Lower lobe of right lung (tissue), 2 donors: Measurements from ENCODE around the gene TRAPPC8. TPM values are rescaled to one million over a fixed set of nuclear protein-coding genes. Genes with fewer than 3 reads are reported as not detected.

Experiments used
- ATAC-seq, 2 donors: fragments of 200-7000 bp; cut with Tn5 transposase; one replicate each; pipeline ENCODE4 v1.9.1; 2020 to 2022; ENCODE audit warnings: mild to moderate bottlenecking in 2 of 2, moderate library complexity in 2 of 2
- DNase-seq: peaks from one replicate; pipeline ENCODE4 v3.0.0-alpha.2; 2020
- H3K27ac ChIP-seq: fragments of 200-600 bp; one replicate; pipeline ENCODE4 v1.8.0; 2022
- H3K27me3 ChIP-seq: fragments of 200-600 bp; one replicate; pipeline ENCODE4 v1.8.0; 2022; ENCODE audit warnings: low read depth
- H3K36me3 ChIP-seq: fragments of 200-600 bp; one replicate; pipeline ENCODE4 v1.8.0; 2022; ENCODE audit warnings: mild to moderate bottlenecking
- H3K4me1 ChIP-seq: fragments of 200-600 bp; one replicate; pipeline ENCODE4 v1.8.0; 2022
- H3K4me3 ChIP-seq: fragments of 200-600 bp; one replicate; pipeline ENCODE4 v1.8.0; 2022; ENCODE audit warnings: mild to moderate bottlenecking
- H3K9me3 ChIP-seq: fragments of 200-600 bp; one replicate; pipeline ENCODE4 v1.8.0; 2022
- CTCF ChIP-seq: fragments of 200-600 bp; IDR thresholded peaks from one replicate; pipeline ENCODE4 v1.8.0; 2022; ENCODE audit warnings: antibody characterized with exemption, mild to moderate bottlenecking
- intact Hi-C: fragments of 100-400 bp; cut with DNase I; formaldehyde crosslinking; loops from one replicate; pipeline ENCODE4 v1.11.0; 2022
- long read RNA-seq: library from polyadenylated mRNA; unstranded; transcript quantifications from one replicate; pipeline ENCODE4 v2.0.0, GENCODE V29; 2021
- total RNA-seq: library from RNA; stranded (reverse); fragmentation: NEBNext Ultra II Directional; extraction: Animal tissue kit (Norgen Biotek cat#: 25700); gene quantifications from one replicate; pipeline ENCODE4 v1.2.1, GENCODE V29; 2021
- donor health status: DM: no; HTN: yes; CAD: no; lungs with severe emphysema.

The TRAPPC8 gene
- 47.3 TPM for total RNA-seq
- long read RNA-seq, full-length matches to known transcripts: 17 of 30 reads
- long read RNA-seq, partial matches to known transcripts: 4 of 30 reads
- long read RNA-seq, other reads (novel, unspliced or antisense): 9 of 30 reads

- Histone ChIP-seq H3K27me3 (no peaks in the 10 kb centered on the region), H3K36me3 (no peaks in the 10 kb centered on the region), H3K9me3 (no peaks in the 10 kb centered on the region), H3K4me3 (peak within 1 kb of the TSS; percentile 95), H3K4me1 (peaks cover 40% of the 10 kb centered on the region), H3K27ac (peak within 1 kb of the TSS; percentile 87)
- peak; percentile 99 for DNase-seq
- intact Hi-C loops: no loop called here
- TF ChIP-seq CTCF: no peak
- ATAC-seq: peak; percentile 98
These were observed at the start of gene TRAPPC8 for GRCh38 chr18:31942999-31943877. TSS of gene TRAPPC8 (minus strand) at chr18:31943128. CDS start at chr18:31942764, 364 bp downstream.

GRCh38 chr18:31990823-31991222 is 47.9 kb upstream of the TRAPPC8 start:
- TF ChIP-seq CTCF: no peak
- Histone ChIP-seq H3K27me3 (no peaks in the 10 kb centered on the region), H3K9me3 (no peaks in the 10 kb centered on the region), H3K4me1 (no peaks in the 10 kb centered on the region), H3K4me3 (no peak overlapping the region), H3K27ac (no peak overlapping the region), H3K36me3 (no peaks in the 10 kb centered on the region)
- DNase-seq: no peak
- no peak for ATAC-seq
- intact Hi-C loops: no loop called here

GRCh38 chr18:31983976-31984375 is 41.0 kb upstream of the TRAPPC8 start:
- H3K36me3 ChIP-seq: no peaks in the 10 kb centered on the region
- no peak overlapping the region for H3K4me3 ChIP-seq
- H3K4me1 ChIP-seq: peaks cover 12% of the 10 kb centered on the region
- no peaks in the 10 kb centered on the region for H3K27me3 ChIP-seq
- DNase-seq: no peak
- TF ChIP-seq CTCF: no peak
- H3K9me3 ChIP-seq: no peaks in the 10 kb centered on the region
- ATAC-seq: no peak
- no peak overlapping the region for H3K27ac ChIP-seq
- intact Hi-C loops: no loop called here

GRCh38 chr18:31983020-31983419 is 40.1 kb upstream of the TRAPPC8 start:
- Histone ChIP-seq H3K36me3 (no peaks in the 10 kb centered on the region), H3K9me3 (no peaks in the 10 kb centered on the region), H3K4me3 (no peak overlapping the region), H3K27ac (no peak overlapping the region), H3K27me3 (no peaks in the 10 kb centered on the region), H3K4me1 (peaks cover 12% of the 10 kb centered on the region)
- DNase-seq: no peak
- no peak for ATAC-seq
- intact Hi-C loops: no loop called here
- TF ChIP-seq CTCF: no peak

- intact Hi-C loops: no loop called here
- DNase-seq (no peak), ATAC-seq (no peak)
- Histone ChIP-seq H3K27ac (no peak overlapping the region), H3K4me1 (peaks cover 12% of the 10 kb centered on the region), H3K9me3 (no peaks in the 10 kb centered on the region), H3K4me3 (no peak overlapping the region), H3K27me3 (no peaks in the 10 kb centered on the region), H3K36me3 (no peaks in the 10 kb centered on the region)
- TF ChIP-seq CTCF: no peak
These were observed 37.9 kb upstream of the TRAPPC8 start for GRCh38 chr18:31980863-31981262.
